ENCODE measurements around the gene KRTAP12-1. TPM values are rescaled to one million over a fixed set of nuclear protein-coding genes. Genes with fewer than 3 reads are reported as not detected.

The KRTAP12-1 gene, protein sequence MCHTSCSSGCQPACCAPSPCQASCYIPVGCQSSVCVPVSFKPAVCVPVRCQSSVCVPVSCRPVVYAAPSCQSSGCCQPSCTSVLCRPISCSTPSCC
- total RNA-seq (2014; rRNA removed; shearing (Covaris generic)): not detected in 2 replicates

- no peak for DNase-seq (ENCODE audit: low spot score)
Observed at GRCh38 chr21:44681861-44682579, at the start of gene KRTAP12-1. TSS of gene KRTAP12-1 (minus strand) at chr21:44682163. CDS start at chr21:44682123, 40 bp downstream.

- no peak for DNase-seq (ENCODE audit: low spot score)
Observed at GRCh38 chr21:44730951-44731579, 49.1 kb upstream of the KRTAP12-1 start.

DNA sequence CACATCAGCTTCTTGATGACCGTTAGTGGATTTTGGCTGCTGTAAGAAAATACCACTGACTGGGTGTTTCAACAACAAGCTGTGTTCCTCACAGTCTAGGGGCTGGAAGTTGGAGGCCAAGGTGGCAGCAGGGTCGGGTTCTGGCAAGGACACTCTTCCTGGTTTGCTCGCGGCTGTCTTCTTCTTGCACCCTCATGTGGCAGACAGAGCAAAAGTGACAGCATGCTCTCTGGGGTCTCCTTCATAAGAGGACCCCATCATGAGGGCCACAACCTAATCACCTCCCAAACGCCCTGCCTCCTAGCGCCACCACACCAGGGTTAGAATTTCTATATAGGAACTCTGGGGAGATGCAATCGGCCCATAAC is 48.0 kb upstream of the KRTAP12-1 start:
- DNase-seq (ENCODE audit: low spot score): no peak

- no peak for DNase-seq (ENCODE audit: low spot score)
Observed at GRCh38 chr21:44729336-44730027, 47.5 kb upstream of the KRTAP12-1 start.

- no peak for DNase-seq (ENCODE audit: low spot score)
Observed at GRCh38 chr21:44728716-44729115, 46.8 kb upstream of the KRTAP12-1 start.

GRCh38 chr21:44727757-44728156 is 45.8 kb upstream of the KRTAP12-1 start:
- no peak for DNase-seq (ENCODE audit: low spot score)

- no peak for DNase-seq (ENCODE audit: low spot score)
Observed at GRCh38 chr21:44727321-44727720, 45.4 kb upstream of the KRTAP12-1 start.

GRCh38 chr21:44726826-44727225 is 44.9 kb upstream of the KRTAP12-1 start:
- DNase-seq (ENCODE audit: low spot score): no peak

GRCh38 chr21:44724926-44725325 is 43.0 kb upstream of the KRTAP12-1 start:
- no peak for DNase-seq (ENCODE audit: low spot score)

GRCh38 chr21:44724196-44724595 is 42.2 kb upstream of the KRTAP12-1 start:
- no peak for DNase-seq (ENCODE audit: low spot score)

- DNase-seq (ENCODE audit: low spot score): no peak
Observed at GRCh38 chr21:44723177-44724131, 41.5 kb upstream of the KRTAP12-1 start.

GRCh38 chr21:44722731-44723130 is 40.8 kb upstream of the KRTAP12-1 start:
- DNase-seq (ENCODE audit: low spot score): no peak

GRCh38 chr21:44720170-44720569 is 38.2 kb upstream of the KRTAP12-1 start:
- DNase-seq (ENCODE audit: low spot score): no peak

GRCh38 chr21:44718571-44718970 is 36.6 kb upstream of the KRTAP12-1 start:
- no peak for DNase-seq (ENCODE audit: low spot score)

DNA sequence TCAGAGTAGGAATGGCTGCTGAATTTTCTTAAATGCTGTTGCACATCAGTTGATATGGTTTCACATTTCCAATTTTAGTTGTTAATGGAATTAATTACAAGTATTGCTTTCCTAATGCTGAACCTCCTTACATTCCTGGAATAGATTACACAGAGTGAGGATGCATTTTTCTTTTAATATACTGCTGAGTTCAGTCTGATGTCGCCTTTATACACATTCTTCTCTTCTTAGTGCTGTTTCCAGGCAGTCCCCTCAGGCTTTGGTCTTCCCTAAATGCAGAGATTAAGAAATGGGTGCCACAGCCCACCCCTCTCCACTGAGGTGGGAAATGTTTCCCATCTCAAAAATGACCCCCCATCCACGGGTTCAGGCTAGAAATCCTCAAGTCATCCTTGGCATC is 36.1 kb upstream of the KRTAP12-1 start:
- DNase-seq (ENCODE audit: low spot score): no peak

DNA sequence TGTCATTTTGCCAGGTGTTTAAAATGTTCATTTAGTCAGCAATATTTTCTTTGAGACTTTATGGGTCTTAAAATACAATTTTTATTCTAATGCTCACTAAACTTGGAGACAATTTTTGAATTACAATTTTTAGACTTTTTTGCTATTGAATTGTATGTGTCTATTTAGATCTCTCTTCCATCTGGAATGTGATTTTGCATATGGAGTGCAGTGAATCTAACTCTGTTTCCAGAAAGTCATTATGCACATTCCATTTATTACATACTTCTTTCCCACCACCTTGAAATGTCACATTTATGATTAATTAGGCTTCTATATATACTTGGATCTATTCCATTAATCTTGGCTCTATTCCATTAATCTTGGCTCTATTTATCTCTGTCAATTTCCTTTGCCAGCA is 35.0 kb upstream of the KRTAP12-1 start:
- DNase-seq (ENCODE audit: low spot score): no peak

DNA sequence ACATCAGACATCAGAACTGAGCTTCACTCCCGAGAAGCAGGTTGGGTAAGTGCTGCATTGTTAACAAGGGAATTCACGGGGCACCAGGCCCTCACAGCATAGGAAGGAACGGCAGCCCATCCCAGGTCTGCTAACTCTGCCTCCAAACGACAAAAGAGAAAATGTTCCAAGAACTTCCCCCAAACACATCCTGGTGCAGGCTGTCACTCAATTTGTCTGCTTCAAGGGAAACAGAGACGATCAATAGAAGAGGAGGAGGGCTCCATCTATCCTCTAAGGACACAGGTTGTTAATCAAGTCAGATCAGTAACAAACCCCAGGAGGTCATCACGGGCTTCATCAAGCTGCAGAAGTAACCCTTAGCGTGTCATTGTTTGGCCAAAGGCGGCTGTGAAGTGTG is 32.9 kb upstream of the KRTAP12-1 start:
- no peak for DNase-seq (ENCODE audit: low spot score)

GRCh38 chr21:44713846-44714245 is 31.9 kb upstream of the KRTAP12-1 start:
- no peak for DNase-seq (ENCODE audit: low spot score)

DNA sequence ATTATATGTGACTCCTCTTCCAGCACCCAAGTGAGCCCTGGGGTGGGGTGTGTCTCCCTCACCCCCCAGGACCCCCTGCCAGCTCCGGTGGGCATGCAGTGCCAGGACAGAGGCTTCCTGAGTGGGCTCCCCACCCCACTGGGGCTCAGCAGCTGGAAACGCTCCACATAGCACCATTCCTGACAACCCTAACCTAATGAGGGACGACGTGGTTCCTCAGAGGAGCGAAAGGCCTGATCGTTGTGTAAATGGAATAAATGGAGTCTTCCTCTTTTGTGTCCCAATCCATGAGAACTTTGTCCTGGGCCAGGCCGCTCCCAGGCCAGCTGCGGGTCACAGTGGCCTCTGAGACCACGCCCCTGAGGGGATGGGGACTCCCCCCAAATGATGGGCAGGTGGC is 31.2 kb upstream of the KRTAP12-1 start:
- DNase-seq (ENCODE audit: low spot score): no peak

DNA sequence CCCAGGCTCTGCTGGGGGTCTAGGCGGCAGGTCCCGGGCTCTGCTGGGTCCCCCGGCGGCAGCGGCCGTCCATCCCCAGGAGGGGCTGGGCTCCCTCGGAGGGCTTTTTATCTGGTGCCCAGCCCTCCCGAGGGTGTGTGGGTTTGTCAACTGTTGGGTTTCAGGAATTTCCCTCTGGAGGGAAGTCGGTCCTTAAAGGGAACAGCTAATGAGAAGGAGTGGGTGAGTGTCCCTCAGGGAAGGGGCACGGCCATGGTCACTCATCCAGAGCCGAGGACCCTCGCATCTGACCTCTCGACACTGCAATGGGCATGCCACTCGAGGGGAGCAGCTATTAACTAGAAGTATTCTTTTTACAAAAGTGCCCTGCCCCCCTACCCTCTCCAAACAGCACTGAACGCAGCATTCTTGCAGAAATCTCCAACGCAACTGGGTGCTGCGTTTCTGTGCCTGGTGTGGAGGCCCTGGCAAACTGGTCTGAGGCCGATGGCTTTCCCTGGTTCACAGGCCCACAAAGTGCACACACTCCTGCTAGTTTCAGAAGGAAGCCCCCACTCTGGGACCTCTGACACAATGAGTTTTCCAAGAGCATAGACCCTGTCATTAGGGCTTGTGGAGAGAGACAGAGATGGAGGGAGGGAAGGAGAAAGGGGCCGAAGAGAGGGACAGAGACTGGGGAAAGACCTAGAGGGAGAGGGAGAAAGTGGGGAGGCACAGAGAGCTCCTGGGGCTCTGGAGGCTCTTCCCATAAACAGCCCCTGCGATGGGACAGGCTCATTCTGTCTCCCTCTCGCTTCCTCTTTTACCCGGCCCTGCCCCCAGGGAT is 30.5 kb upstream of the KRTAP12-1 start:
- no peak for DNase-seq (ENCODE audit: low spot score)
